ENCODE measurements around the gene RAB5IF. TPM values are rescaled to one million over a fixed set of nuclear protein-coding genes. Genes with fewer than 3 reads are reported as not detected.

The RAB5IF gene
- total and polyA plus RNA-seq, 10 donors: 67.8 to 131 (median 96.4) TPM

GRCh38 chr20:36591281-36591680, 14.3 kb upstream of the RAB5IF start:
- intact Hi-C loops (cut with DNase I; ENCODE audit: low total_unique reads): no loop called here
- WGBS, 5 donors: 86 to 93% (median 92%) methylated on average over 4 to 5 of the region's 5 CpGs
- Histone ChIP-seq H3K27ac (peak overlapping the region in 1 of 8 donors; percentile 89), H3K27me3 (replicated peaks in 1 of 7) (no peaks in the 10 kb centered on the region), H3K9me3 (no peaks in the 10 kb centered on the region), H3K4me3 (no peak overlapping the region), H3K36me3 (peaks cover 0 to 57% (median 9%) of the 10 kb centered on the region in 6 donors), H3K4me1 (peaks cover 12 to 81% (median 34%) of the 10 kb centered on the region in 6 donors)
- DNase-seq: no peak
- no peak for TF ChIP-seq POLR2A (IDR thresholded peaks at IDR 0.05)
- no peak for TF ChIP-seq POLR2AphosphoS5 (IDR thresholded peaks at IDR 0.05)
- no peak for TF ChIP-seq CTCF (IDR thresholded peaks at IDR 0.05 in 8 of 11, conservative IDR thresholded peaks at IDR 0.05 in 3 of 11)

- 68 to 79% (median 73%) methylated on average over 9 of the region's 9 CpGs for WGBS, 5 donors
- Histone ChIP-seq H3K36me3 (peaks cover 0 to 49% (median 9%) of the 10 kb centered on the region in 6 donors), H3K27ac (peak overlapping the region in 5 of 8 donors; percentile 13 to 89 (median 46)), H3K4me1 (peaks cover 12 to 83% (median 37%) of the 10 kb centered on the region in 6 donors), H3K9me3 (no peaks in the 10 kb centered on the region), H3K27me3 (replicated peaks in 1 of 7) (no peaks in the 10 kb centered on the region), H3K4me3 (no peak overlapping the region)
- TF ChIP-seq POLR2A (IDR thresholded peaks at IDR 0.05) (no peak), CTCF (IDR thresholded peaks at IDR 0.05 in 8 of 11, conservative IDR thresholded peaks at IDR 0.05 in 3 of 11) (peak in 4 of 11 experiments; percentile 13 to 27 (median 22))
- intact Hi-C loops (cut with DNase I; ENCODE audit: low total_unique reads): no loop called here
- no peak for DNase-seq
These were observed 13.5 kb upstream of the RAB5IF start for GRCh38 chr20:36591854-36592641.

- intact Hi-C loops (cut with DNase I; ENCODE audit: low total_unique reads): no loop called here
- no peak for DNase-seq
- no peaks in the 10 kb centered on the region for H3K27me3 ChIP-seq (replicated peaks in 1 of 7)
- peaks cover 0 to 42% (median 9%) of the 10 kb centered on the region in 6 donors for H3K36me3 ChIP-seq
- peak overlapping the region in 7 of 8 donors; percentile 53 to 89 (median 87) for H3K27ac ChIP-seq
- H3K9me3 ChIP-seq: no peaks in the 10 kb centered on the region
- whole genome bisulfite sequencing, 5 donors: 81 to 92% (median 91%) methylated on average over 5 of the region's 5 CpGs
- TF ChIP-seq CTCF (IDR thresholded peaks at IDR 0.05 in 8 of 11, conservative IDR thresholded peaks at IDR 0.05 in 3 of 11) (no peak), POLR2AphosphoS5 (IDR thresholded peaks at IDR 0.05) (peak in 1 of 3 donors; percentile 31)
- H3K4me3 ChIP-seq: no peak overlapping the region
- H3K4me1 ChIP-seq: peaks cover 12 to 79% (median 37%) of the 10 kb centered on the region in 6 donors
These were observed 12.1 kb upstream of the RAB5IF start for GRCh38 chr20:36593347-36593929.

- Histone ChIP-seq H3K36me3 (no peaks in the 10 kb centered on the region), H3K27ac (peak overlapping the region; percentile 3 to 74 (median 53)), H3K9me3 (no peaks in the 10 kb centered on the region), H3K4me3 (no peak overlapping the region), H3K4me1 (peaks cover 5 to 75% (median 42%) of the 10 kb centered on the region in 6 donors), H3K27me3 (replicated peaks in 1 of 7) (no peaks in the 10 kb centered on the region)
- 11 to 28% (median 16%) methylated on average over 5 of the region's 5 CpGs for WGBS, 5 donors
- DNase-seq: no peak
- TF ChIP-seq POLR2A (IDR thresholded peaks at IDR 0.05) (no peak), CTCF (IDR thresholded peaks at IDR 0.05 in 8 of 11, conservative IDR thresholded peaks at IDR 0.05 in 3 of 11) (no peak), POLR2AphosphoS5 (IDR thresholded peaks at IDR 0.05) (no peak)
- intact Hi-C loops (cut with DNase I; ENCODE audit: low total_unique reads): loop anchor here (10.0 kb wide), 1 partner anchor 45 kb away; no protein-coding TSS in a partner anchor
These were observed 5.7 kb upstream of the RAB5IF start for GRCh38 chr20:36599912-36600345.

Measured in spleen (tissue), 11 donors.